Thymus (tissue), 11 donors: ENCODE measurements around the gene TEAD1. TPM values are rescaled to one million over a fixed set of nuclear protein-coding genes. Genes with fewer than 3 reads are reported as not detected.

Source experiments
- DNase-seq, 9 donors: peaks; one replicate each; pipeline ENCODE4 v3.0.0-alpha.2; 2013; ENCODE audit warnings: low spot score in 9 of 9, low read depth in 6 of 9, missing footprints in 1 of 9
- H3K27ac ChIP-seq, 2 donors: one replicate each; pipeline ENCODE4 v1.5.1; 2013; ENCODE audit warnings: control low read depth in 1 of 2, low read depth in 1 of 2, low read length in 1 of 2, mild to moderate bottlenecking in 1 of 2, moderate library complexity in 1 of 2
- H3K27me3 ChIP-seq, 2 donors: one replicate each; pipeline ENCODE4 v1.5.1; 2013; ENCODE audit warnings: low read length in 1 of 2; ENCODE audit not compliant: control insufficient read depth in 2 of 2, insufficient read depth in 1 of 2
- H3K36me3 ChIP-seq, 2 donors: one replicate each; pipeline ENCODE4 v1.5.1; 2013; ENCODE audit warnings: low read length in 1 of 2, mild to moderate bottlenecking in 1 of 2, moderate library complexity in 1 of 2; ENCODE audit not compliant: control insufficient read depth in 2 of 2, insufficient read depth in 2 of 2
- H3K4me1 ChIP-seq, 2 donors: one replicate each; pipeline ENCODE4 v1.5.1; 2013; ENCODE audit warnings: low read length in 2 of 2; ENCODE audit not compliant: control insufficient read depth in 2 of 2, insufficient read depth in 2 of 2
- H3K4me3 ChIP-seq, 2 donors: one replicate each; pipeline ENCODE4 v1.5.1; 2013; ENCODE audit warnings: low read length in 2 of 2, control low read depth in 1 of 2, mild to moderate bottlenecking in 1 of 2
- H3K9me3 ChIP-seq, 2 donors: one replicate each; pipeline ENCODE4 v1.5.1; 2013; ENCODE audit warnings: low read length in 1 of 2, mild to moderate bottlenecking in 1 of 2; ENCODE audit not compliant: control insufficient read depth in 2 of 2, insufficient read depth in 1 of 2
- WGBS: extraction: QIAGEN DNeasy Blood & Tissue Kit; methylation state at CpG from one replicate; pipeline ENCODE4 v1.1.7; 2013; 5-methylcytosine and 5-hydroxymethylcytosine counted together
- polyA plus RNA-seq: library from polyadenylated mRNA; stranded (reverse); fragments of 200-250 nt; gene quantifications from one replicate; pipeline ENCODE4 v1.2.3, GENCODE V29; 2013
- total RNA-seq: library from RNA; stranded (reverse); fragments of 120-200 nt; gene quantifications from one replicate; pipeline ENCODE4 v1.2.4, GENCODE V29; 2013
- donor health status: healthy.

The TEAD1 gene
- total and polyA plus RNA-seq, 2 donors: 3.7 to 5.4 TPM

DNA sequence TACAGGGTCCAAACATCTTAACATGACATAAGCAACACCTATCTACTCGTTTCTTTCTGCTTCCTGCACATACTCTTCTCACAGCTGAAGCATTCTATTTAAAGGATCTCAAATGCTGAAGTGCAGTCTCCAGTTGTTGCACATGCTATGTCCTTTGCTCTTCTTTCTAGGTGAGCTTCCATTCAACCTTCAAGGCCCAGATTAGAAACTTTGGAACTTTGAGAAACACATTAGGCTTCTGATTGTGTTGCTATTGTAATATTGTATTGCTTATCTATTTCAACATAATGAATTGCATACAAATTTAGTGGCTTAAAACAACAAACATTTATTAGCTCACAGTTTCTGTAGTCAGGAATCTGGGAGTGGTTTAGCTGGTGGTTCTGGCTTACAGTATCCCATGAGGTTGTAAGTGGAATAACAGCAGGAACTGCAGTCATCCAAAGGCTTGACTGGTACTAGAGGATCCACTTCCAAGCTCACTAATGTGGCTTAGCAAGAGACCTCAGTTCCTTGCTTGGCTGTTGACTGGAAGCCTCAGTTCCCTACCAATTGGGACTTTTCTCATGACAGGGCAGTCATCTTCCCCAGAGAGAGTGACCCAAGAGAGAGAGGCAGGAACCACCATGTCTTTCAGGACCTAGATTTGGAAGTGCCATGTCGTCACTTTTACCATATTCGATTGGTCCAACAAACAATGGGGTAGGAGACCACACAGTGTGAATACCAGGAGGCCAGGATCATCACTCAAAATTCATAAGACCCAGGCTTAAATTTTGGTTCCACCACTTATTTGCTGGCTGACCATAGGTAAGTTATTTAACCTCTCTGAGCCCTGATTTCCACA is 307.7 kb downstream of the TEAD1 start:
- no peak for DNase-seq
- 81% methylated on average over 3 of the region's 3 CpGs for WGBS
- Histone ChIP-seq H3K36me3 (no peaks in the 10 kb centered on the region), H3K9me3 (no peaks in the 10 kb centered on the region), H3K4me3 (no peak overlapping the region), H3K27ac (no peak overlapping the region), H3K4me1 (peaks cover 0 to 3% of the 10 kb centered on the region in 2 donors), H3K27me3 (no peaks in the 10 kb centered on the region)

DNA sequence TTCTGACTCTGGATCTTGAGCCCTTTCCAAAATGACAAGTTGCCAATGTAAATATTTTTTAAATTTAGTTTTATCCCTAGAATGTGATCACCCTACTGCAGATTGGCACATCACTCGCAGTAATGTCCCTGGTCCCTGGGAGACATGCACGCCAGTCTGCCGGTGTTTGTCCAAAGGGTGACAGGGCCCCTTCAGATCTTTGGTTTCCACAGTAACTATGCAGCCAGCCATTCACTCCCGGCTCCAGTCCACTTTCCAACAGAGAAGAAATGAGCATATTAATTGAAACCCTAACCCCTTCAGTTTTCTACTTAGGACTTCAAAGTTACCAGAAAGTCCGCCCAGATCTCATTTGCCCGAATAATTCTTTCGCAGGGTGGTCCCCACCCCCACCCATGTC is 309.1 kb downstream of the TEAD1 start:
- H3K9me3 ChIP-seq: no peaks in the 10 kb centered on the region
- no peak overlapping the region for H3K4me3 ChIP-seq
- H3K36me3 ChIP-seq: no peaks in the 10 kb centered on the region
- no peak for DNase-seq
- WGBS: 94% methylated on average over 7 of the region's 7 CpGs
- H3K27me3 ChIP-seq: no peaks in the 10 kb centered on the region
- H3K27ac ChIP-seq: no peak overlapping the region
- H3K4me1 ChIP-seq: peaks cover 0 to 3% of the 10 kb centered on the region in 2 donors

DNA sequence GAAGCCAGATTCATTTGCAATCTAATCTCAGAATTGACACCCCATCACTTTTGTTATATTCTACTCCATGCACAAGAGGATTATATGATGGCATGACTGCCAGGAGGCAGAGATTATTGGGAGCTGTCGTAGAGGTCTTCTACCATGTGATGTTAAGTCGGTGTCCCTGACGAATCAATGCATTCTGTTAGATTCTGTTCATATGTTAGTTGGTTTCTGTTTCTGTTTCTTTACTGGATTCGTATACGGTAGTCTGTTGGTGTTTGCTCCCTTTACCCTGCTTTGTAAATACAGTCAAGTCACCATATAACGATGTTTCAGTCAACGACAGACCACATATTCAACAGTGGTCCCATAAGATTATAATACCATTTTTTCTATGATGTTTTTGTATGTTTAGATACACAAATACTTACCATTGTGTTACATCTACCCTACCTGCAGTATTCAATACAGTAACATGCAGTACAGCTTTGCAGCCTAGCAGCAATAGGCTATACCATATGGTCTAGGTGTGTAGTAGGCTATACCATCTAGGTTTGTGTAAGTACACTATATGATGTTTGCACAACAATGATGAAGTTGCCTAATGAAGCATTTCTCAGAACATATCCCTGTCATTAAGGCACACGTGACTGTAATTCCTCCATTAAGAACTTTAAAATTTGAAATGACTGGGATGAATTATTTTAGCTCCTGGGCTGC is 312.1 kb downstream of the TEAD1 start:
- H3K4me1 ChIP-seq: no peaks in the 10 kb centered on the region
- H3K27ac ChIP-seq: no peak overlapping the region
- no peaks in the 10 kb centered on the region for H3K27me3 ChIP-seq
- 93% methylated on average over 8 of the region's 8 CpGs for WGBS
- DNase-seq: no peak
- no peak overlapping the region for H3K4me3 ChIP-seq
- no peaks in the 10 kb centered on the region for H3K9me3 ChIP-seq
- no peaks in the 10 kb centered on the region for H3K36me3 ChIP-seq

DNA sequence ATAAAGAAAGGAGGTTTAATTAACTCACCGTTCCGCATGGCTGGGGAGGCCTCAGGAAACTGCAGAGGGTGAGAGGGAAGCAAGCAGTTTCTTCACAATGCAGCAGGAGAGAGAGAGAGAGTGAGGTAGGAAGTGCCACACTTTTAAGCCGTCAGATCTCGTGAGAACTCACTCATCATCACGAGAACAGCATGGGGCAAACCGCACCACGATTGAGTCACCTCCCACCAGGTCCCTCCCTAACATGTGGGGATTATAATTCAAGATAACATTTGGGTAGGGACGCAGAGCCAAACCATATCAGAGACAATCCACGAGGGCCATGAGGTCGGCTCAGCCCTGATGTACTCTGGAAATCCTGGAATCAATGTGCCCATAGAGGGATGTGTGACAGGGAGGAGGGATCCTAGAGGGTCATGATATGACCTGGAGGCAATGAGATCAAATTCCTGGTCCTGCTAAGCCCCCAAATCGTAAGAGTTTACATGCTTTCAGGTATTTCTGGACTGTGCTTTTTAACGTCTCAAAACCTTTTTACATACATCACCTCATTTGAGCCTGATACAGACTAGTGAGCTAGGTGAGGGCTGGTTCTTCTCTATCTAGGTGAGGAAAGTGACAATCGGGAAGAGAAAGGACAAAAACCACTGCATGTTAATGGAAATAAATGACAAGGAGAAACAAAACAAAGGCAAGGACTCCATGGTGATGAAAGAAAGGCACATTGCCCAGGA is 315.4 kb downstream of the TEAD1 start:
- no peaks in the 10 kb centered on the region for H3K27me3 ChIP-seq
- no peak overlapping the region for H3K27ac ChIP-seq
- H3K36me3 ChIP-seq: no peaks in the 10 kb centered on the region
- H3K4me1 ChIP-seq: no peaks in the 10 kb centered on the region
- H3K4me3 ChIP-seq: no peak overlapping the region
- no peaks in the 10 kb centered on the region for H3K9me3 ChIP-seq
- no peak for DNase-seq
- WGBS: 85% methylated on average over 13 of the region's 13 CpGs

DNA sequence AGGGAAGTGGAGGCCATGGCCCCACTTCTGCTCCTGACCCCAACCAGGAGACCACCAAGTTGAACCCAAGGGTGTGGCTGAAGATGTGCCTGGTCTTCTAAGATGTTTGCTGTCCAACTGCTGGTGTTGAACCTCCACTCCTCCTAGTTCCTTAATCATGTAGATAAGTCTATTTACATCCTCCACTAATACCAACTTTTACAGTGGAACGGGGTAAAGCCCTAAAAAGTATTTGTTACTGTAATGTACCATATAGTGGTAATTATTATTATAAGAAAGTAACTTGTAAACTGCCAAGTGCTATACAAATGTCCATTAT is 315.9 kb downstream of the TEAD1 start:
- no peak overlapping the region for H3K4me3 ChIP-seq
- H3K27ac ChIP-seq: no peak overlapping the region
- H3K27me3 ChIP-seq: no peaks in the 10 kb centered on the region
- no peaks in the 10 kb centered on the region for H3K9me3 ChIP-seq
- WGBS: 90% methylated on average over 1 of the region's 1 CpG
- no peaks in the 10 kb centered on the region for H3K4me1 ChIP-seq
- H3K36me3 ChIP-seq: no peaks in the 10 kb centered on the region
- no peak for DNase-seq

DNA sequence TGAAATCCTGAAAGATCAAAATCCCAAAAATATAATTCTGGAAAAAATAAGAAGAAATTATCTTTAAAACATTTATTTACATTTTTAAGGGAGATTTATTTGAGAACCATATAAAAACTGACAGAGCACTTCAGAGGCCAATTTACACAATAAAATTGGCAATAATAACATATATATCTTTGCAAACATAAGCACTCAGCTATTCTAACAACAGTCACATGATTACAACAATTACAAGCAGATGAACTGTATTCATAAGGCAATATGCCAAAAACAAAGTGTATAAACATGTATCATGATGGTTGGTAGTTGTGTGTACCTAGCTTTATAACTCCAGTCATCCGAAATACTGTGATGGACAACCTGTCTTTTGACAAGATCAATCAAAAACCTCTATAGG is 317.2 kb downstream of the TEAD1 start:
- no peaks in the 10 kb centered on the region for H3K4me1 ChIP-seq
- WGBS: 94% methylated on average over 1 of the region's 1 CpG
- no peak overlapping the region for H3K4me3 ChIP-seq
- DNase-seq: no peak
- no peaks in the 10 kb centered on the region for H3K27me3 ChIP-seq
- H3K9me3 ChIP-seq: no peaks in the 10 kb centered on the region
- no peak overlapping the region for H3K27ac ChIP-seq
- no peaks in the 10 kb centered on the region for H3K36me3 ChIP-seq

DNA sequence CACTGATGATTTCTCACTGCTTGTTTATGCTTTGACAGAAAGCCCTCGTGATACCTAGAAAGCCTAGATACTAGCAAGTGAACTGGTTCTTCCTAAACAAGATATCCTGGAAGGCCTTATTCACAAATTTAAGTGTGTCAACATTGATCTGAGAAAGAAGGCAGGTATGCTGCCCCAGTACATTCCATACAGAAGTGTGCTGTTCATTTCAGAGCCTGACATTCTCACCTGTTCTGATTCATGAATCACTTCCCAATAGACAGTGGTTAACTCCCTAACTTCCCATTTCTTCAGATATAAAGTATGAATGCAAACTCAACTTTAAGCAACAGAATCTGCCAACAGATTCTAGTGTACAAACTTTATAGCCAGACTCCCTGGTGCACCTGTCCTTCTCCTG is 319.4 kb downstream of the TEAD1 start:
- Histone ChIP-seq H3K27me3 (no peaks in the 10 kb centered on the region), H3K9me3 (no peaks in the 10 kb centered on the region), H3K36me3 (no peaks in the 10 kb centered on the region), H3K4me1 (no peaks in the 10 kb centered on the region), H3K27ac (no peak overlapping the region), H3K4me3 (no peak overlapping the region)
- DNase-seq: no peak
- WGBS: 90% methylated on average over 1 of the region's 1 CpG
